Peyer's patch (tissue), 4 donors: Measurements from ENCODE around the gene DMKN. TPM values are rescaled to one million over a fixed set of nuclear protein-coding genes. Genes with fewer than 3 reads are reported as not detected.

ENCODE experiments used
- DNase-seq, 3 donors: peaks; one replicate each; pipeline ENCODE4 v3.0.0-alpha.2; 2017 to 2019
- H3K27ac ChIP-seq, 4 donors: fragments of 200-600 bp; sonication (generic); one replicate each; pipeline ENCODE4 v1.5.1; 2016 to 2019
- H3K27me3 ChIP-seq, 2 donors: fragments of 200-600 bp; sonication (generic); one replicate each; pipeline ENCODE4 v1.5.1; 2019
- H3K36me3 ChIP-seq, 3 donors: fragments of 200-600 bp; sonication (generic); one replicate each; pipeline ENCODE4 v1.5.1; 2016 to 2019
- H3K4me1 ChIP-seq, 4 donors: fragments of 200-600 bp; sonication (generic); one replicate each; pipeline ENCODE4 v1.5.1; 2016 to 2019
- H3K4me3 ChIP-seq, 4 donors: fragments of 200-600 bp; sonication (generic); 1 replicate in 3 of 4; 2 replicates in 1 of 4; pipeline ENCODE4 v1.5.1; 2016 to 2019; ENCODE audit warnings: mild to moderate bottlenecking in 1 of 4
- H3K9me3 ChIP-seq, 4 donors: fragments of 200-600 bp; sonication (generic); one replicate each; pipeline ENCODE4 v1.5.1; 2016 to 2019; ENCODE audit warnings: mild to moderate bottlenecking in 1 of 4
- POLR2A ChIP-seq, 2 donors: fragments of 450-650 bp; IDR thresholded peaks; one replicate each; pipeline ENCODE4 v1.5.1; 2017; ENCODE audit warnings: antibody characterized with exemption in 2 of 2, mild to moderate bottlenecking in 2 of 2, moderate library complexity in 2 of 2
- total RNA-seq, 4 donors: library from RNA; depleted of rRNA; stranded (reverse); fragments of >200 nt; gene quantifications; one replicate each; pipeline ENCODE4 v1.1.0, GENCODE V29; 2016
- TF ChIP-seq, protein P1 (sequence below), 6 experiments: fragments of 450-650 bp in 4 of 6; fragments of 200-600 bp in 2 of 6; sonication (generic) in 1 of 6; IDR thresholded peaks; one replicate each; pipeline ENCODE4 v1.5.1; 2017 to 2019; ENCODE audit warnings: antibody characterized with exemption in 6 of 6, mild to moderate bottlenecking in 3 of 6, moderate library complexity in 1 of 6

Gene DMKN
- total RNA-seq, 4 donors from 2014 or later: 1.9 to 29.7 (median 10.7) TPM; not detected in 1

GRCh38 chr19:35517342-35517741 is 3.9 kb upstream of the DMKN start:
- no peak overlapping the region for H3K4me3 ChIP-seq
- TF ChIP-seq, protein P1, sequence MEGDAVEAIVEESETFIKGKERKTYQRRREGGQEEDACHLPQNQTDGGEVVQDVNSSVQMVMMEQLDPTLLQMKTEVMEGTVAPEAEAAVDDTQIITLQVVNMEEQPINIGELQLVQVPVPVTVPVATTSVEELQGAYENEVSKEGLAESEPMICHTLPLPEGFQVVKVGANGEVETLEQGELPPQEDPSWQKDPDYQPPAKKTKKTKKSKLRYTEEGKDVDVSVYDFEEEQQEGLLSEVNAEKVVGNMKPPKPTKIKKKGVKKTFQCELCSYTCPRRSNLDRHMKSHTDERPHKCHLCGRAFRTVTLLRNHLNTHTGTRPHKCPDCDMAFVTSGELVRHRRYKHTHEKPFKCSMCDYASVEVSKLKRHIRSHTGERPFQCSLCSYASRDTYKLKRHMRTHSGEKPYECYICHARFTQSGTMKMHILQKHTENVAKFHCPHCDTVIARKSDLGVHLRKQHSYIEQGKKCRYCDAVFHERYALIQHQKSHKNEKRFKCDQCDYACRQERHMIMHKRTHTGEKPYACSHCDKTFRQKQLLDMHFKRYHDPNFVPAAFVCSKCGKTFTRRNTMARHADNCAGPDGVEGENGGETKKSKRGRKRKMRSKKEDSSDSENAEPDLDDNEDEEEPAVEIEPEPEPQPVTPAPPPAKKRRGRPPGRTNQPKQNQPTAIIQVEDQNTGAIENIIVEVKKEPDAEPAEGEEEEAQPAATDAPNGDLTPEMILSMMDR (IDR thresholded peaks at IDR 0.05): no peak
- TF ChIP-seq POLR2A (IDR thresholded peaks at IDR 0.05): no peak
- no peak for DNase-seq
- H3K9me3 ChIP-seq: no peaks in the 10 kb centered on the region
- H3K36me3 ChIP-seq: no peaks in the 10 kb centered on the region
- no peaks in the 10 kb centered on the region for H3K27me3 ChIP-seq
- no peak overlapping the region for H3K27ac ChIP-seq
- no peaks in the 10 kb centered on the region for H3K4me1 ChIP-seq

- Histone ChIP-seq H3K4me3 (no peak overlapping the region), H3K4me1 (no peaks in the 10 kb centered on the region)
- no peak for TF ChIP-seq POLR2A (IDR thresholded peaks at IDR 0.05)
- TF ChIP-seq, protein P1 (IDR thresholded peaks at IDR 0.05): no peak
These were observed 2.9 kb upstream of the DMKN start for GRCh38 chr19:35516310-35516709.

GRCh38 chr19:35514282-35514809 is 897 bp upstream of the DMKN start:
- Histone ChIP-seq H3K36me3 (no peaks in the 10 kb centered on the region), H3K4me3 (no peak overlapping the region)
- no peak for DNase-seq

More at GRCh38 chr19:35516310-35516709, 2.9 kb upstream of the DMKN start:
- no peak overlapping the region for H3K27ac ChIP-seq
- H3K27me3 ChIP-seq: no peaks in the 10 kb centered on the region
- H3K9me3 ChIP-seq: no peaks in the 10 kb centered on the region
- H3K36me3 ChIP-seq: no peaks in the 10 kb centered on the region
- no peak for DNase-seq

GRCh38 chr19:35512831-35513627 is 420 bp downstream of the DMKN start:
- no peak for TF ChIP-seq POLR2A (IDR thresholded peaks at IDR 0.05)
- TF ChIP-seq, protein P1 (IDR thresholded peaks at IDR 0.05): no peak
- no peaks in the 10 kb centered on the region for H3K27me3 ChIP-seq

More at GRCh38 chr19:35514282-35514809, 897 bp upstream of the DMKN start:
- Histone ChIP-seq H3K27me3 (no peaks in the 10 kb centered on the region), H3K4me1 (peaks cover 0 to 13% (median 3%) of the 10 kb centered on the region in 4 donors), H3K9me3 (no peaks in the 10 kb centered on the region), H3K27ac (no peak overlapping the region)
- TF ChIP-seq, protein P1 (IDR thresholded peaks at IDR 0.05): no peak
- TF ChIP-seq POLR2A (IDR thresholded peaks at IDR 0.05): no peak

GRCh38 chr19:35511337-35511736 is 2.1 kb downstream of the DMKN start:
- no peak overlapping the region for H3K27ac ChIP-seq
- H3K4me3 ChIP-seq: no peak overlapping the region
- H3K27me3 ChIP-seq: no peaks in the 10 kb centered on the region
- H3K9me3 ChIP-seq: no peaks in the 10 kb centered on the region
- TF ChIP-seq POLR2A (IDR thresholded peaks at IDR 0.05): no peak
- TF ChIP-seq, protein P1 (IDR thresholded peaks at IDR 0.05): no peak
- no peaks in the 10 kb centered on the region for H3K36me3 ChIP-seq
- no peak for DNase-seq
- H3K4me1 ChIP-seq: peaks cover 0 to 13% (median 3%) of the 10 kb centered on the region in 4 donors

More at GRCh38 chr19:35512831-35513627, 420 bp downstream of the DMKN start:
- DNase-seq: no peak
- Histone ChIP-seq H3K27ac (no peak overlapping the region), H3K4me3 (no peak overlapping the region), H3K36me3 (no peaks in the 10 kb centered on the region), H3K4me1 (peaks cover 0 to 13% (median 3%) of the 10 kb centered on the region in 4 donors), H3K9me3 (no peaks in the 10 kb centered on the region)
